Neutrophil (primary cell): ENCODE results near the gene GPR26.

Source experiments
- H3K27ac ChIP-seq: fragments of 200-600 bp; sonication (generic); 2 replicates; pipeline ENCODE4 v1.5.1; 2016; ENCODE audit warnings: mild to moderate bottlenecking, moderate library complexity
- H3K27me3 ChIP-seq: fragments of 200-600 bp; sonication (generic); 2 replicates; pipeline ENCODE4 v1.6.0; 2016; ENCODE audit warnings: mild to moderate bottlenecking
- H3K36me3 ChIP-seq: fragments of 200-600 bp; sonication (generic); 2 replicates; pipeline ENCODE4 v1.5.1; 2017
- H3K4me1 ChIP-seq, 2 experiments: fragments of 200-600 bp in 1 of 2; sonication (generic) in 1 of 2; 1 replicate in 1 of 2; 2 replicates in 1 of 2; pipeline versions ENCODE4 v1.5.1 to v1.6.1; 2013 to 2016; ENCODE audit warnings: low read depth in 1 of 2, low read length in 1 of 2, mild to moderate bottlenecking in 1 of 2, moderate library complexity in 1 of 2; ENCODE audit not compliant: control insufficient read depth in 1 of 2, insufficient read depth in 1 of 2
- H3K4me3 ChIP-seq, 2 experiments: fragments of 200-600 bp in 1 of 2; sonication (generic) in 1 of 2; 1 replicate in 1 of 2; 2 replicates in 1 of 2; pipeline ENCODE4 v1.5.1; 2013 to 2016; ENCODE audit warnings: low read depth in 1 of 2, low read length in 1 of 2, mild to moderate bottlenecking in 1 of 2, moderate library complexity in 1 of 2
- H3K9me3 ChIP-seq: fragments of 200-600 bp; sonication (generic); 2 replicates; pipeline ENCODE4 v1.5.1; 2016
- CTCF ChIP-seq: fragments of 200-600 bp; sonication (generic); IDR thresholded peaks from 2 replicates; pipeline ENCODE4 v1.5.1; 2016; ENCODE audit warnings: antibody characterized with exemption

Gene GPR26

GRCh38 chr10:123635131-123635530 is 31.0 kb upstream of the GPR26 start:
- Histone ChIP-seq H3K36me3 (no peaks in the 10 kb centered on the region), H3K9me3 (no peaks in the 10 kb centered on the region), H3K27me3 (no peaks in the 10 kb centered on the region), H3K4me1 (no peaks in the 10 kb centered on the region), H3K27ac (no peak overlapping the region), H3K4me3 (no peak overlapping the region)
- TF ChIP-seq CTCF, result no peak

- Histone ChIP-seq H3K4me1 (no peaks in the 10 kb centered on the region), H3K27ac (no peak overlapping the region), H3K27me3 (no peaks in the 10 kb centered on the region), H3K4me3 (no peak overlapping the region), H3K9me3 (no peaks in the 10 kb centered on the region), H3K36me3 (no peaks in the 10 kb centered on the region)
- TF ChIP-seq CTCF, result no peak
Observed at GRCh38 chr10:123635745-123636144, 30.4 kb upstream of the GPR26 start.

- Histone ChIP-seq H3K4me1 (no peaks in the 10 kb centered on the region), H3K27me3 (no peaks in the 10 kb centered on the region), H3K27ac (no peak overlapping the region), H3K9me3 (no peaks in the 10 kb centered on the region), H3K4me3 (no peak overlapping the region), H3K36me3 (no peaks in the 10 kb centered on the region)
- no peak for TF ChIP-seq CTCF
Observed at GRCh38 chr10:123636598-123637325, 29.4 kb upstream of the GPR26 start.

GRCh38 chr10:123637326-123637880 is 28.8 kb upstream of the GPR26 start:
- no peak for TF ChIP-seq CTCF
- no peaks in the 10 kb centered on the region for H3K4me1 ChIP-seq
- H3K27me3 ChIP-seq, result no peaks in the 10 kb centered on the region
- no peaks in the 10 kb centered on the region for H3K9me3 ChIP-seq
- no peak overlapping the region for H3K27ac ChIP-seq
- no peaks in the 10 kb centered on the region for H3K36me3 ChIP-seq
- no peak overlapping the region for H3K4me3 ChIP-seq

GRCh38 chr10:123639131-123639530 is 27.0 kb upstream of the GPR26 start:
- Histone ChIP-seq H3K27me3 (no peaks in the 10 kb centered on the region), H3K4me1 (no peaks in the 10 kb centered on the region), H3K36me3 (no peaks in the 10 kb centered on the region), H3K4me3 (no peak overlapping the region), H3K27ac (no peak overlapping the region), H3K9me3 (no peaks in the 10 kb centered on the region)
- no peak for TF ChIP-seq CTCF
